ENCODE data around the gene PANX3. TPM values are rescaled to one million over a fixed set of nuclear protein-coding genes. Genes with fewer than 3 reads are reported as not detected.
"Not testable (repeated sequence)": the region's sequence is repeated elsewhere in the genome, so short reads cannot be mapped to it uniquely, and the experiment has no call there.

The PANX3 gene
- total RNA-seq, 6 donors from 2014 or later: not detected

GRCh38 chr11:124600621-124601320 is 10.5 kb upstream of the PANX3 start:
- H3K36me3 ChIP-seq: no peaks in the 10 kb centered on the region

DNA sequence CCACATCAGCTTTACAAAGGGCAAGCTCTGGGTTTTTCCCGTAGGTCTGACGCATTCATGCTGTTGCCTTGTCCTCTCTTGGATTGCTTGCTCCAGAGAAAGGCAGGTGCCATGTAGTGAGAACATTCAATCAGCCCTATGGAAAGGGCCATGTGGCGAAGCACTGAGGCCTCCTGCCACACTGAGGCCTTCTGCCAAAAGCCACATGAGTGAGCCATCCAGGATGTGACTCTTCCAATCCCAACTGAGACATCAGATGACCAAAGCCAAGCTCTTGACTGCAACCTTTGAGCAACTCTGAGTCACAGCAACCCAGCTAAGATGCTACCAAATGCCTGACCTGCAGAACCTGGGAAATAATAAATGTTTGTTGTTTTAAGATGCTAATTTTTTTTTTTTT is 9.0 kb upstream of the PANX3 start:
- no peak for TF ChIP-seq CTCF (IDR thresholded peaks at IDR 0.05)

More at GRCh38 chr11:124600621-124601320, 10.5 kb upstream of the PANX3 start:
- Histone ChIP-seq H3K4me1 (no peaks in the 10 kb centered on the region), H3K27me3 (no peaks in the 10 kb centered on the region), H3K4me3 (no peak overlapping the region), H3K9me3 (no peaks in the 10 kb centered on the region), H3K27ac (no peak overlapping the region)
- TF ChIP-seq CTCF (IDR thresholded peaks at IDR 0.05) (no peak), EP300 (IDR thresholded peaks at IDR 0.05) (no peak), POLR2A (IDR thresholded peaks at IDR 0.05) (no peak), POLR2AphosphoS5 (IDR thresholded peaks at IDR 0.05) (no peak)
- 63 to 69% methylated on average over 5 of the region's 5 CpGs for WGBS, 2 donors
- no peak for DNase-seq
- no peak for ATAC-seq (ENCODE audit: low FRiP score in 2 of 2)

DNA sequence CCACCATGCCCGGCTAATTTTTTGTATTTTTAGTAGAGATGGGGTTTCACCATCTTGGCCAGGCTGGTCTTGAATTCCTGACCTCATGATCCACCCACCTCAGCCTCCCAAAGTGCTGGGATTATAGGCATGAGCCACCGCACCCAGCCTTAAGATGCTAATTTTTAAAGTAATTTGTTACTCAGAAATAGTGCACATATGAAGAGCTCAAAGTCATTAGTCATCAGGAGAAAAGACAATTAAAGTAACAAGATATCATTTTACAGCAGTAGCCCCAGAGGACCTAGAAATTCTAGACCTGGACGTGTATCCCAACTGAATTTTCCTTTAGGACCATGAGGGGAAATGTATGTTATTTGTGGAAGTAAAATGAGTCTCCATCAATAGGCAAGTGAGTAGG is 8.5 kb upstream of the PANX3 start:
- DNase-seq; H3K27me3 ChIP-seq; H3K4me1 ChIP-seq; H3K9me3 ChIP-seq; H3K4me3 ChIP-seq; ATAC-seq (ENCODE audit: low FRiP score in 2 of 2); H3K36me3 ChIP-seq; H3K27ac ChIP-seq: not testable (repeated sequence)
- WGBS, 2 donors: 83 to 92% methylated on average over 3 of the region's 3 CpGs

More for the DNA sequence above, 9.0 kb upstream of the PANX3 start:
- Histone ChIP-seq H3K9me3 (no peaks in the 10 kb centered on the region), H3K4me3 (no peak overlapping the region), H3K36me3 (no peaks in the 10 kb centered on the region), H3K27me3 (no peaks in the 10 kb centered on the region), H3K27ac (no peak overlapping the region), H3K4me1 (no peaks in the 10 kb centered on the region)
- DNase-seq: no peak
- no peak for ATAC-seq (ENCODE audit: low FRiP score in 2 of 2)
- WGBS, 2 donors: 81 to 84% methylated on average over 3 of the region's 3 CpGs

DNA sequence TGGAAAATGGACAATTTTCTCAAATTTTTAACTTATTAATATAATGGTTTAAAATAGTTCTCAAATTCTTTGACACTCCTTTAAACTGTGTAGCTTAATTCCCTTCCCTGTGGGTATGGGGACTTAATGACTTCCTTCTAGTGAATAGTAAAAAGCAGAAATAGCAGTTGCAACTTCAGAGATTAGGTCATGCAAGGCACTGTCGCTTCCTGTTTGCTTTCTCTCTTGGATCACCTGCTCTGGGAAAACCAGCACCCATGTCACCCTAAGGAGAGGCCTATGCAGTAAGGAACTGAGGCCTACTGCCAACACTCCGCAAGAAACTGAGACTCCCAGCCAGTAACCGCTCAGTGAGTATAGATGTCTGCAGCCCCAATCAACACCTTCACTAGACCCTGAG is 5.5 kb upstream of the PANX3 start:
- H3K36me3 ChIP-seq: no peaks in the 10 kb centered on the region
- no peak overlapping the region for H3K4me3 ChIP-seq
- 77 to 78% methylated on average over 3 of the region's 3 CpGs for WGBS, 2 donors
- TF ChIP-seq POLR2AphosphoS5 (IDR thresholded peaks at IDR 0.05) (no peak), POLR2A (IDR thresholded peaks at IDR 0.05) (no peak), CTCF (IDR thresholded peaks at IDR 0.05) (no peak), EP300 (IDR thresholded peaks at IDR 0.05) (no peak)
- ATAC-seq (ENCODE audit: low FRiP score in 2 of 2) (peak; percentile 46 to 60), DNase-seq (peak in 1 of 2 donors; percentile 35)
- no peaks in the 10 kb centered on the region for H3K27me3 ChIP-seq
- H3K27ac ChIP-seq: no peak overlapping the region
- no peaks in the 10 kb centered on the region for H3K9me3 ChIP-seq
- no peaks in the 10 kb centered on the region for H3K4me1 ChIP-seq

DNA sequence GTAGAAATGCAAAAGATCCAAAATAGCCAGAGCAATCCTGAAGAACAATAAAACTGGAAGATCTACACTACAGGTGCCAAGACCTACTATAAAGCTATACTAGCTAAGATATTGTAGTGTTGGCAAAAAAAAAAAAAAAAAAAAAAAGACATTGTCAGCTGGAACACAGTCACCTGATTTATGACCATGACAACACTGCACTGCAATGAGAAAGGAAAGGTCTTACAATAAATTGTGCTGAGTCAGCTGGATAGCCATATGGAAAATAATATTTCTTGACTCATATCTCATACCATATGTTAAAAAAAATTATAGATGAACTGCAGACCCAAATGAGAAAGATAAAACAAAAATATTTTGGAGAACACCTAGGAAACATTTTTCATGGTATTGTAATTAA is 3.1 kb upstream of the PANX3 start:
- TF ChIP-seq EP300 (IDR thresholded peaks at IDR 0.05) (no peak), CTCF (IDR thresholded peaks at IDR 0.05) (no peak), POLR2AphosphoS5 (IDR thresholded peaks at IDR 0.05) (no peak)
- H3K27ac ChIP-seq: no peak overlapping the region

More for the DNA sequence above, 3.1 kb upstream of the PANX3 start:
- ATAC-seq (ENCODE audit: low FRiP score in 2 of 2) (no peak), DNase-seq (no peak)
- no peak overlapping the region for H3K4me3 ChIP-seq
- no peaks in the 10 kb centered on the region for H3K27me3 ChIP-seq
- no peaks in the 10 kb centered on the region for H3K36me3 ChIP-seq
- no peaks in the 10 kb centered on the region for H3K4me1 ChIP-seq
- H3K9me3 ChIP-seq: no peaks in the 10 kb centered on the region

Data from upper lobe of left lung (tissue), 6 donors.